ENCODE results near the gene USPL1.

- no peak for TF ChIP-seq CTCF (IDR thresholded peaks at IDR 0.05)
- TF ChIP-seq ZFX (IDR thresholded peaks at IDR 0.05; ENCODE audit: borderline replicate concordance) = no peak
Observed at GRCh38 chr13:30585748-30586262, 31.9 kb upstream of the USPL1 start.

Data from 22Rv1 (cell line).